HG03064 (cell line): ENCODE results near the gene CCDC90B.
A peak's percentile ranks its signal among the peaks of the same experiment; 100 is the strongest.
"Not testable (repeated sequence)": the region's sequence is repeated elsewhere in the genome, so short reads cannot be mapped to it uniquely, and the experiment has no call there.

Source experiments
- ATAC-seq: cut with Tn5 transposase; IDR thresholded peaks from one replicate; pipeline ENCODE4 v1.9.1; 2021; ENCODE audit warnings: low read depth; ENCODE audit not compliant: unreplicated experiment

CCDC90B gene, protein sequence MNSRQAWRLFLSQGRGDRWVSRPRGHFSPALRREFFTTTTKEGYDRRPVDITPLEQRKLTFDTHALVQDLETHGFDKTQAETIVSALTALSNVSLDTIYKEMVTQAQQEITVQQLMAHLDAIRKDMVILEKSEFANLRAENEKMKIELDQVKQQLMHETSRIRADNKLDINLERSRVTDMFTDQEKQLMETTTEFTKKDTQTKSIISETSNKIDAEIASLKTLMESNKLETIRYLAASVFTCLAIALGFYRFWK

DNA sequence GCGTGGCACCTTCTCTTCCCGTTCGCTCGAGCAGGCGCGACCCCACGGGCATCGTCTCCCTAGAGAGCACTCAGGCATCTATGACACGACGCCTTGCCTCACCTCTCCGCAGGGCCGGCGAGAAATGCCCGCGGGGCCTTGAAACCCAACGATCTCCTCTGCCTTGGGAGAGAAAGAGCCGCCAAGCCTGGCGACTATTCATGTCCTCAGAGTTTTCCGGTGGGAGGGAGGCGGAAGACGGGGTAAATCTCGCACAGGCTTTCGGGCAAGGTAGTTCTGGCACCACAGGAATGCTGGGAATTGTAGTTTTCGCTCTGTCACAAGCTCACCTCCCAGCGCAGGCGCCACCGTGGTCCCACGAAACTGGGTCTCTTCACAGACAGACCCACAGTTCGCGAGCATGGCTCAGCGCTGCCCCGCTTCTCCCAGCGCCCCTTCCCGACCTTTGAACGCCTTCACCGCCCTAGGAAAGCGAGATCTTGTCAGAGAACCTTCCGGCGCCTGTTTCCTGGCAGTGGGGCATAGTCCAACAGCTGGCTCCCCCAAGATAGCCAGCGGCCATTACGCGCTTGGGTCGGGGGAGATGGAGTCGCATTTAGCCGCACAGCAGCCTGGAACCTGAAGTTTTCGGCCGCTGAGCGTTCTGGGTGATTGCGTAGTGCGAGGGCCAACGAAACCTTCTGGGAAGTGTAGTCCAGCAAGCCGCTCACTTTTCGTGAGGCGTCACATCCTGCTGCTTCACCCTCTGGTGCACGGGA lies at the start of gene CCDC90B:
Gene CCDC90B, minus strand, starts transcription at position 597 of the 758 bp plus-strand sequence. Its CDS starts 395 bp downstream, at position 202.
- ATAC-seq: peak; percentile 91

DNA sequence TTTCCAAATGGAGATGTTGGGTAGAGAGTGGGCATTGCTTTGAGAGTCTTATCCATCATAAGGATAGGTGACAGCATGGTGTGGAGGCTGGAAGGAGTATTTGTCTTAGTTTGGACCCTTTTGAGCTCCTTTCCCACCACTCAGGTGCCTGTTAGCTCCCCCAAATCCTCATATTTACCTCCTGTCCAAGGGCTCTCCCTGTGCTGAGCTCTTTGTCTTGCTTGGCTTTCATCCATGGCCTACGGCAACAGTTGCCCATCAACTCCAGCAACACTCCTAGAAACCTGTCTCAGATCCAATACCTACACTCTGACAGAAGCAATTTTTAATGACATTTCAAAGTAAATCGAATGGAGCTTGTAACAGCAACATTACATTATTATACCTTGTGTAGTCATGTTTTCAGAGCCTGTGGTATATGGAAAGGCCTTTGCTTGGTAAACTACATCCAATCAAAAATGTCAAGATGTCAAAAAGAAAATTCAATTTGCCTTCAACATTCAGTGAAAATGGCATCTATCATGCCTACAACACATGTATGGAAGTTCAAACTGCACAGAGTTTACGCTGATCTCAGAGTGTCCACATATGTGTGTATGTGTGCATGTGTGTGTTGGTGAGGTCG lies 49.4 kb upstream of the CCDC90B start:
- no peak for ATAC-seq

- no peak for ATAC-seq
These were observed 44.1 kb upstream of the CCDC90B start for GRCh38 chr11:83330303-83330702.

- ATAC-seq: no peak
These were observed 40.2 kb upstream of the CCDC90B start for GRCh38 chr11:83326326-83326725.

- ATAC-seq: no peak
These were observed 33.2 kb upstream of the CCDC90B start for GRCh38 chr11:83319346-83319745.

GRCh38 chr11:83318931-83319330 lies 32.8 kb upstream of the CCDC90B start:
- ATAC-seq: no peak

DNA sequence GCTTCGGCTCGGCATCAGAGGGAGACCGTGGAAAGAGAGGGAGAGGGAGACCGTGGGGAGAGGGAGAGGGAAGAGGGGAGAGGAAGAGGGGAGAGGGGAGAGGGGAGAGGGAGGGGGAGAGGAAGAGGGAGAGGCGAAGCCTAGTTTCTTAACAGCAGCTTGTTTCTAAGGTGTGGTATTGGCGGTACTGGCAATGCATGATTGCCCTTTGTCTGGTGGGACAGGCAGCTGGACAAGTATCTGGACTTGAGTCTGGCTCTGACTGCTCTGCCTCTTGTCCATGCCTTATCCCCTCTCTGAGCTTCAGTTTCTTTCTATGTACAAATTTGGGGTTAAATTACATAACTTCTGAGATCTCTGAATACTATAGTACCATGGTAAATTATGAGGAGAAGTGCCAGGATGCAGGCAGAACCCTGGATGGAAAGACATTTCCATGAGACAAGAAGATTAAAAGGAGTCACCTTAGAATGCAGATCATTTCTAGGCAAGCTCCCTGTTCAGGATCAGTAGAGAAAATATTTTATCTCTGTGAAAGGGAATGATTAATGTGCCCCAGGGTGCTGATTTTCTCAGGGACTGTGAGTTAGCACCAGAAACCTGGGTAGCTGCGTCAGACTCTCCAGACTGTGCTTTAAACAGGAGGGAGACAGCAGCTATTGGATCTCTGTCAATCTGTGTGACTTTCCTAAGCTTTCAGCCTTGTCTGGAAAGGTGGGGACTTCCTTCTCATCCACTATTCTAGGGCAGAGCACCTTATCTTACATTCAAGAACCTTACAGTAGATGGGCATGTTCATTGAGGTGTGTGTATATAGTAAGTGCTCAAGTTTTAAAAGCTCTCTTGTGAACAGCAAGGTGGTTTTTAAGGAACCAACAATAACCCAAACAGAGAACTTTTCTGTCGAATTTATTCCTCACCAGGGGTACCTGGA lies 31.9 kb upstream of the CCDC90B start:
- ATAC-seq: no peak

DNA sequence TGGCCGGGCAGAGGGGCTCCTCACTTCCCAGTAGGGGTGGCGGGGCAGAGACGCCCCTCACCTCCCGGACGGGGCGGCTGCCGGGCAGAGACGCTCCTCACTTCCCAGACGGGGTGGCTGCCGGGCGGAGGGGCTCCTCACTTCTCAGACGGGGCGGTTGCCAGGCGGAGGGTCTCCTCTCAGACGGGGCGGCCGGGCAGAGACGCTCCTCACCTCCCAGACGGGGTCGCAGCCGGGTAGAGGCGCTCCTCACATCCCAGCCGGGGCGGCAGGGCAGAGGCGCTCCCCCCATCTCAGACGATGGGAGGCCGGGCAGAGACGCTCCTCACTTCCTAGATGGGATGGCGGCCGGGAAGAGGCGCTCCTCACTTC lies 30.7 kb upstream of the CCDC90B start:
- not testable (repeated sequence) for ATAC-seq

DNA sequence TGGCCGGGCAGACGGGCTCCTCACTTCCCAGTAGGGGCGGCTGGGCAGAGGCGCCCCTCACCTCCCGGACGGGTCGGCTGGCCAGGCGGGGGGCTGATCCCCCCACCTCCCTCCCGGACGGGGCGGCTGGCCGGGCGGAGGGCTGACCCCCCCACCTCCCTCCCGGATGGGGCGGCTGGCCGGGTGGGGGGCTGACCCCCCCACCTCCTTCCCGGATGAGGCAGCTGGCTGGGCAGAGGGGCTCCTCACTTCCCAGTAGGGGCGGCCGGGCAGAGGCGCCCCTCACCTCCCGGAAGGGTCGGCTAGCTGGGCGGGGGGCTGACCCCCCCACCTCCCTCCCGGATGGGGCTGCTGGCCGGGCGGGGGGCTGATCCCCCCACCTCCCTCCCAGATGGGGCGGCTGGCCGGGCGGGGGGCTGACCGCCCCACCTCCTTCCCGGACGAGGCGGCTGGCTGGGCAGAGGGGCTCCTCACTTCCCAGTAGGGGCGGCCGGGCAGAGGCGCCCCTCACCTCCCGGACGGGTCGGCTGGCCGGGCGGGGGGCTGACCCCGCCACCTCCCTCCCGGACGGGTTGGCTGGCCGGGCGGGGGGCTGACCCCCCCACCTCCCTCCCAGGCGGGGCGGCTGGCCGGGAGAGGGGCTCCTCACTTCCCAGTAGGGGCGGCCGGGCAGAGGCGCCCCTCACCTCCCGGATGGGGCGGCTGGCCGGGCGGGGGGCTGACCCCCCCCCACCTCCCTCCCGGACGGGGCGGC lies 30.2 kb upstream of the CCDC90B start:
- ATAC-seq: not testable (repeated sequence)

DNA sequence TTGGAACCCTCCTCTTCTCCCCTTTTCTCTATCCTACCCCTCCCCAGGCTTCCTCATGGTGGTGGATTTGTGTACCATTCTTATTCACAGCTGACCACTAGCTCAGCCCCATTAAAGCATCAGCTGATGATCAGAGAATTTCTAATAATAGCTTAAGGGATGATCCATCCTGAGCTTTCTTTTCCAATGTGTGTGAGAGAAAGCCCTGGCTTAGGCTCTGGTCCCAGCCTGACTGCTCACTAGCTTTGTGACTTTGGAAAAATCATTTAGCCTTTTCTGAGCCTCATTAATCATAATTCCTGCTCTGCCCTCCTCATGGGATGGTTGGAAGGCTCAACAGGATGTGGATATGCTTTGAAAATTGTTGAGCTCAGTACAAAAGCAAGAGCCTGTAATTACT lies 26.3 kb upstream of the CCDC90B start:
- ATAC-seq: no peak

- no peak for ATAC-seq
These were observed 25.5 kb upstream of the CCDC90B start for GRCh38 chr11:83311701-83312100.

GRCh38 chr11:83310718-83311117 lies 24.6 kb upstream of the CCDC90B start:
- no peak for ATAC-seq

- ATAC-seq: not testable (repeated sequence)
These were observed 22.4 kb upstream of the CCDC90B start for GRCh38 chr11:83308536-83308935.

DNA sequence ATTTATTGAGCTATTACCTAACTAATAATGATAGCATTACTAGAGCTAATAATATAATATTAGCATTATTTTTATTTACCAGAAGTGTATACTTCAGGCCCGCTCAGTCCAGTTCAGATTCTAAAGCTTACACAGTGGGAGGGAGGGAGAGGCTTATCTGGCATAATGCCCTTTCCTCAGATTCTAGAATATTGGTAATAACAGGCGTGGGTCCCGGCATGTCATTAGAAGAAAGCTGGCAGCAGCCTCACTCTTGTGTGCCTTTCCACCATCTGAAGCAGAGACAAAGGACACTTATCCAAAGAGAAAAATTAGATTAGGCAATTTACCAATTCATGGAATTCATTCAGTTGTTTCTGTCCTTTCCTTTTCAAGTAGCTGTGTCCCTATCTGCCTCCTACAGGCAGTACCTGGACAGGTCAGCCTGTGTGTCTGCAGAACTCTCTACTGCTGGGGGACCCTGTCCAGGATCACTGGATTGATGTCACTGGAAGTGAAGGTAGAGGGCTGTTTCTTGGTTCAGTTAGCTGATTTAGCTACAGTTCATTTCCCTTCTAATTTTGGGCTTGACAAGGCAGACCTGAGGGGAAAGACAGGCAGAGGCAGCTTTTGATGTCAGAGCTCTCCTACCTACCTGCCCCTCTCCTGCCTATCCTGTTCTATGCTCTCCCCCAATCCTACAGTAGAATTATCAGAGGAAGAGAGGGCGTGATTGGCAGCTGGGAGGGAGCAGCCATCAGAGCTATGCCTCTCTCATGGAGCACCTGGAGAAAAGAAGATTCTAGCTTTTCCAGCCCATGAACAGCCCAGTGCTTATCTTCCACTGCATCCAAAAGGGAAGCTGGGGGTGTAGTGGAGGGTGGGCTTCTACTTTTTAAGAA lies 20.3 kb upstream of the CCDC90B start:
- ATAC-seq: no peak

- ATAC-seq: no peak
These were observed 17.1 kb upstream of the CCDC90B start for GRCh38 chr11:83303316-83303715.

DNA sequence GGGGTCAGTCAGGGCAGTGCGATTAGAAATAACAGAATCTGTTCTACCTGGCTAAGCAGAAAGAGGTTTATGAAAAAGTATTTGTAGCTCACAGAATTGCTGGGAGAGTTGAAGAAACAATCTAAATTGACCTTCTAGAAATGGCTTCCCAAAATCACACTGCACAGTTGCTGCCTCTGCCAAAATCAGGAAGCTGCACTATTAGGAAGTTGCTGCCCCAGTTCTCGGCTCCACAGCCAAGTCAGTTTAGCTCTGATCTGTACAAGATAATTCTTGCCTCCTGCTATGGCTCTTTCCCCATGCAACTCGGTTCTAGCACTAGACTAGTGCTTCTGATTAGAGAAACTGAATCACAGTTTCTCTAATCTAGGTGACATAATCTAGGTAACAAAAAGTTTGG lies 16.0 kb upstream of the CCDC90B start:
- ATAC-seq: no peak

DNA sequence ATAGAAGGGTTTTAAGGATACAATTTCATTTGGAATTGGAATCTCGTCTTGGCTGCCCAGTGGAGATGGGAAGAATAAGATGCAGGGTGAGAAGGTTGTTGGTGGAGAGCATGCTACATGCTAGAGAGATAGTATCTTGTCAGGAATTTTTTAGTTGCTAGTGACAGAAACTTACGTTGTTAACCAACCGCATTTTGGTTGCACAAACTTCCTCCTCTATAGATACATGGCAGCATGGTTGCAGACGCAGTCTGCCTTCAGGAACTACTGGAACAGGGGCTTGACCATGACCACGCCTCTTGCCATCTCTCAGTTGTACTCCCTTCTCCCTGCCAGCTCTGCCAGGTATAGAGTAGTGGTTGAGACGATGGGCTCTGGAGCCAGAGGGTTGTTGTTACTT lies 13.5 kb upstream of the CCDC90B start:
- ATAC-seq: no peak

GRCh38 chr11:83294208-83294607 lies 8.0 kb upstream of the CCDC90B start:
- no peak for ATAC-seq

GRCh38 chr11:83293457-83293774 lies 7.2 kb upstream of the CCDC90B start:
- no peak for ATAC-seq
